Measurements from ENCODE around the gene TEX19. TPM values are rescaled to one million over a fixed set of nuclear protein-coding genes. Genes with fewer than 3 reads are reported as not detected.

The TEX19 gene
- total RNA-seq, 2 experiments from 2014 or later, result not detected

DNA sequence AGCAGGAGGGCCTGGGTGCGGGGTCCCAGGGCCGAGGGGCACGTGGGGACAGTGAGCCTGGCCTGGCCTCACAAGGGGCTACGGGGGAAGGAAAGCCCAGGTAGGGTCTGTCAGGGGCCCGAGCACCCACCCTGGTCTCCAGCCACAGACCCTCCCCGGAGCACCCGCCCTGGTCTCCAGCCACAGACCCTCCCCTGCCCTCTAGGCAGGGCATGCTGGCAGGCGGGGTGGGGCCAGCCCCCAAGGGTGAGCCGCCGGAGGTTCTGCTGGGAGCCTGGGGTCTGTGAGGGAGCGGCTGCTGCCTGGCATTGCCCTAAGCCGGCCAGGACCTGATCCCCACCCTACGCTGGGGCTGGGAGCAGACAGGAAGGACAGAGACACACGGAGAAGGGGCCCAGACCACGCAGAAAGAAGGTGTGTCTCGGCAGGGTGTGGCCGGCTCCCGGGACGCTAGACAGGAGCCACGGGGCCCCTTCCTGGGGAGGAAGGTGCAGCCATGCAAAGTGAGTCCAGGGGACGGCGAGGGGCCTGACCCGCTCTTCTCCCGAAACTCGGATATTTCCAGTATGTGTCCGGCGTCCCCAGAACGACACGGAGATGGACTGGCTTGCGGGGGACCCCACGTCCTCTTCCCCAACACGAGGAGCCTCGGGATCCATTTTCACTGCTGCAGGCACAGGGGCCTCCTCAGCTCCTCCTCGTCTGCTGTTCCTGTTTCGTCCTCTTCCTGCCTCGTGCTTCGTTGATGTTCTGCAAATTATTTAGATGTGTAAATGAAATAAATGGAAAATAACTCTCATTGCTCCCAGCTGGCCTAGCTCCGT lies 28.0 kb downstream of the TEX19 start:
- intact Hi-C loops (cut with micrococcal nuclease), result no loop called here
- POLR2A ChIA-PET, result no interaction called here
- H3K4me3 Mint-ChIP-seq, result no peak overlapping the region

DNA sequence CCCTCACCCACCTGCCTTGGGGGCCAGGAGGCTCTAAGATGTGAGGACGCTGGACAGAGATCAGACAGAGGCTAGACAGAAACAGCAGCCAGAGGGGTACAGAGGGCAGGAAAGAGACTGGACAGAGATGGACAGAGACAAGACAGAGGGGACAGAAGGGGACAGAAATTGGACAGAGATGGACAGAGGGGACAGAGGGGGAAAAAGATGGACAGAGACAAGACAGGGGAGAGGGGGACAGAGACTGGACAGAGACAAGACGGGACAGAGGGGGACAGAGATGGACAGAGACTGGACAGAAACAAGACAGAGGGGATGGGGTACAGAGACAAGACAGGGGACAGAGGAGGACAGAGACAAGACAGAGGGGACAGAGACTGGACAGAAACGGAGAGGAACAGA lies 28.7 kb downstream of the TEX19 start:
- H3K36me3 Mint-ChIP-seq, result no peaks in the 10 kb centered on the region
- intact Hi-C loops (cut with micrococcal nuclease), result no loop called here
- no peak for DNase-seq
- H3K9me3 Mint-ChIP-seq, result no peaks in the 10 kb centered on the region
- H3K27me3 Mint-ChIP-seq, result peaks cover 12% of the 10 kb centered on the region
- H3K4me1 Mint-ChIP-seq (ENCODE audit: low read depth), result peaks cover 4% of the 10 kb centered on the region
- CTCF ChIA-PET, result no interaction called here
- POLR2A ChIA-PET, result no interaction called here
- H3K4me3 Mint-ChIP-seq, result no peak overlapping the region
- H3K27ac Mint-ChIP-seq, result no peak overlapping the region

More for the DNA sequence above, 28.0 kb downstream of the TEX19 start:
- no peak for DNase-seq
- Mint-ChIP-seq H3K27ac (no peak overlapping the region), H3K9me3 (no peaks in the 10 kb centered on the region), H3K27me3 (peaks cover 12% of the 10 kb centered on the region), H3K4me1 (ENCODE audit: low read depth) (peaks cover 4% of the 10 kb centered on the region), H3K36me3 (no peaks in the 10 kb centered on the region)
- CTCF ChIA-PET, result no interaction called here

DNA sequence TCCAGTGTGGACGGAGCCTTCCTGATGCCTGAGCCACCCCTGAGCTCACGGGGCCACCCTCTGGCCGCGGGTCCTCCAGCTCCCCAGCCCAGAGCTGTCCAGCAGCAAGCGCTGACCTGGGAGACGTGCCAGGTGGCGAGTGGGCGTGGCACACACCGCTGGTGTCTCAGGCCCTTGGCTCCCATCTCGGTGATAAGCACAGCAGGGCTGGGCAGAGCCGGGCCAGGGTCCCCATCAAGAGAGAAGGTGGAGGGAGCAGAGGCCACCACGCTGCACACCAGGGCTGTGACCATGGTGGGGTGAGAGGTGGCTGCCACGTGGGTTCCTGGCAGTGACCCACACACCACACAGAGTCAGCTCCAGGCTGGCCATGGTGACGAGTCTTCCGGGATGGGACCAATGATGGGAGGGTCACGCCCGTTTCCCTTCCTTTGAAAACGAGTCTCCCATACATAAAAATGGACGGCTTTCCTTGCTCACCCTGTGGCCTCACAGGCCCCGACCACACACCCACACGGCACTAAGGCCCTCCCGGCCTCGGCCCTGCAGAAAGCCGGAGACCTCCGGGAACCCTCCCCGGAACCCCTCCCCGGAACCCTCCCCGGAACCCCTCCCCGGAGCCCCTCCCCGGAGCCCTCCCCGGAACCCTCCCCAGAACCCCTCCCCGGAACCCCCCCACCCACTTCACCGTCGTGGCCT lies 29.3 kb downstream of the TEX19 start:
- intact Hi-C loops (cut with micrococcal nuclease), result no loop called here
- no peak for DNase-seq
- Mint-ChIP-seq H3K4me3 (no peak overlapping the region), H3K9me3 (no peaks in the 10 kb centered on the region), H3K4me1 (ENCODE audit: low read depth) (peaks cover 4% of the 10 kb centered on the region), H3K36me3 (no peaks in the 10 kb centered on the region), H3K27me3 (peaks cover 12% of the 10 kb centered on the region), H3K27ac (no peak overlapping the region)
- ChIA-PET POLR2A (no interaction called here), CTCF (no interaction called here)

DNA sequence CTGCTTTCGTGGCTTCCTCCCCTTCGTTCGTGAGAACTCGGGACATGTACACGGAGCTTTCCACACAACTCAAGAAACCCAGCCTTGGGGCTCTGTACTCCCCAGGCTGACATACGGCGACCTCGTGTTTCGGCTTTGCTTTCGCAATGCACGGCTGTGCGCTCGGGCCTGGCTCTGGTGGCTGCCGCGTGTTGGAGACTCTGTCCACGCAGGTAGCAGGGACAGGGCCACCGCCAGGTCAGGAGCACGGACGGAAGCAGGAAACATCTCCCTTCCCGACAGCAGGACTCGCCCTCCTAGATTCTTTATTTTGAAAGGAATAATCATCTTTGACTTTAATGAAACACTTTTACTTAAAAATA lies 29.9 kb downstream of the TEX19 start:
- DNase-seq, result no peak
- Mint-ChIP-seq H3K4me3 (no peak overlapping the region), H3K27me3 (peaks cover 7% of the 10 kb centered on the region), H3K36me3 (no peaks in the 10 kb centered on the region), H3K9me3 (no peaks in the 10 kb centered on the region), H3K27ac (no peak overlapping the region), H3K4me1 (ENCODE audit: low read depth) (peaks cover 4% of the 10 kb centered on the region)
- CTCF ChIA-PET, result no interaction called here
- intact Hi-C loops (cut with micrococcal nuclease), result no loop called here
- POLR2A ChIA-PET, result no interaction called here

DNA sequence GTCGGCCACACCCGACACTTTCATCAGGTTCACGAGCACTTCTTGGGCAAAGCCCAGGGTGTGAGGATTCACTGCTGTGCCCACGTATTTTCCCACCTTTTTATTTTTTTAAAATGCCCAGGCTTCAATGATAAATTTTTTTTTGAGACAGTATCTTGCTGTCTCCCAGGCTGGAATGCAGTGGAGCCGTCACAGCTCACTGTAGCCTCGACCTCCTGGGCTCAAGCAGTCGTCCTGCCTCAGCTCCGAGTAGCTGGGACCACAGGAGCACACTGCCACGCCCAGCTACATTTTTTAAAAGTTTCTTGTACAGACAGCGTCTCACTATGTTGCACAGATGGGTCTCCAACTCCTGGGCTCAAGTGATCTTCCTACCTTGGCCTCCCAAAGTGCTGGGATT lies 30.3 kb downstream of the TEX19 start:
- intact Hi-C loops (cut with micrococcal nuclease), result no loop called here
- Mint-ChIP-seq H3K4me1 (ENCODE audit: low read depth) (peaks cover 4% of the 10 kb centered on the region), H3K36me3 (no peaks in the 10 kb centered on the region), H3K27ac (no peak overlapping the region), H3K27me3 (peaks cover 7% of the 10 kb centered on the region), H3K4me3 (no peak overlapping the region), H3K9me3 (no peaks in the 10 kb centered on the region)
- no peak for DNase-seq
- CTCF ChIA-PET, result interaction anchor here (0.6 kb wide), 1 partner anchor 164 kb away, joined by 3 read pairs; no protein-coding TSS in a partner anchor
- POLR2A ChIA-PET, result no interaction called here

DNA sequence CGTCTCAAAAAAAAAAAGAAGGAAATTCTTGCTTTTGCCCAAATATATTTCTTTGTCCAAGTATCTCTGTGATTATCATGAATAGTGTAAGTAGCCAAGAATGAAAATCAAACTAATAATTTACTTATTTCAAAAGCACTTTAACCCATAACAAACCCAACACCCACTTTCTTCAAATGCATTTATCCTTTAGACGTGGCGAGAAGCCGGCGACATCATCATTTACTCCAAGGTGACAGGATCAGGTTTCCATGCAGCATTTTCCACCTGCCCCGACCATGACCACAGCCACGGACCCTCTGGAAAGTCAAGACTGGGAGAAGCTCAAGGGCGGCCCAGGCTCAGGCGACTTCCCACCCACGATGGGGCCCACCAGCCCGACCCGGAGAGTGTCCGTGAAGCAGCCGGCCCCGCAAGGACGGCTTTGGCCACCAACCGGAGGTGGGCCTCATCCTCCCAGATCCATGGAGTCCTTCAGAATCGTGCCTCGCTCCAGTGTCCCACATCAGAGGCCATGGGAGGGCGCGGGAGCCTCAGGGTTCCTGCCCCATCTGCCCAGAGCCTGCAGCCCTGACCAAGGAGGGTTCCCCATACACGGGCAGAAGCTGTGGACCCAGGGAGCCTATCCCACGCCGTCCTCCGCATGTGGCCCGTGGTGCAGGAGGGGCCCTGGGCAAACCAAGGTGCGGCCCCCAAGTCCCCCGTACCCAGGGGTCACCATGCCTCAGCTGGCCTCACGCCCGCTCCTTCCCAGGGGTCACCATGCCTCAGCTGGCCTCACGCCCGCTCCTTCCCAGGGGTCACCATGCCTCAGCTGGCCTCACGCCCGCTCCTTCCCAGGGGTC lies 31.2 kb downstream of the TEX19 start:
- H3K9me3 Mint-ChIP-seq, result no peaks in the 10 kb centered on the region
- POLR2A ChIA-PET, result no interaction called here
- intact Hi-C loops (cut with micrococcal nuclease), result no loop called here
- CTCF ChIA-PET, result no interaction called here
- no peak for DNase-seq
- H3K27me3 Mint-ChIP-seq, result peaks cover 2% of the 10 kb centered on the region
- H3K4me3 Mint-ChIP-seq, result no peak overlapping the region
- H3K27ac Mint-ChIP-seq, result no peak overlapping the region
- H3K4me1 Mint-ChIP-seq (ENCODE audit: low read depth), result peaks cover 4% of the 10 kb centered on the region
- no peaks in the 10 kb centered on the region for H3K36me3 Mint-ChIP-seq

GRCh38 chr17:82390860-82391435 lies 31.9 kb downstream of the TEX19 start:
- ChIA-PET POLR2A (no interaction called here), CTCF (no interaction called here)
- peaks cover 4% of the 10 kb centered on the region for H3K4me1 Mint-ChIP-seq (ENCODE audit: low read depth)
- no peak for DNase-seq
- H3K27me3 Mint-ChIP-seq, result peaks cover 2% of the 10 kb centered on the region
- intact Hi-C loops (cut with micrococcal nuclease), result no loop called here
- no peaks in the 10 kb centered on the region for H3K36me3 Mint-ChIP-seq
- no peak overlapping the region for H3K4me3 Mint-ChIP-seq
- H3K9me3 Mint-ChIP-seq, result no peaks in the 10 kb centered on the region
- H3K27ac Mint-ChIP-seq, result no peak overlapping the region

DNA sequence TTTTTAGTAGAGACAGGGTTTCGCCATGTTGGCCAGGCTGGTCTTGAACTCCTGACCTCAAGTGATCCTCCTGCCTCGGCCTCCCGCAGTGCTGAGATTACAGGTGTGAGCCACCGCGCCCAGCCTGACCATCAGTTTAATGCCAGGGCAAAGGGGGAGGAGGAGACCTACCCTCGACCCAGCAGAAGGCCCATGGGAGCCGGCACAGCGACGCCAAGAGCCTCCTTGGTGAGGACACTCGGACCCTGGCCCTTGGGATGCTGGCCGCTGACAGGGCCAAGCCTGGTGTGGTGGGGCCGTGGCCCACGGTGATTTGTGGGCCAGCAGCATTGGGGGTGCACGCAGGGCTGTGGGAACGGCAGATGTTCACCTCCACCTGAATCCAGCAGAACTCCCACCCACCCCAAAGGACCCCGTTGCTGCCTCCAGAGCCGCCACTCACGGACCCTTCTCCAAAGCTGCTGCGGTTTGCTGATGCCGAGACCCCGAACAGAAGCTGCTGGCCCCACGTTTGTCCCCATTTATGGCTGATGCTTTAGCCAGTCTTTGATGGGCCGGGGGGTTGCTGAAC lies 32.5 kb downstream of the TEX19 start:
- Mint-ChIP-seq H3K9me3 (no peaks in the 10 kb centered on the region), H3K4me3 (no peak overlapping the region), H3K36me3 (no peaks in the 10 kb centered on the region), H3K27me3 (peaks cover 2% of the 10 kb centered on the region), H3K27ac (no peak overlapping the region), H3K4me1 (ENCODE audit: low read depth) (peaks cover 7% of the 10 kb centered on the region)
- ChIA-PET POLR2A (no interaction called here), CTCF (no interaction called here)
- intact Hi-C loops (cut with micrococcal nuclease), result no loop called here
- no peak for DNase-seq

DNA sequence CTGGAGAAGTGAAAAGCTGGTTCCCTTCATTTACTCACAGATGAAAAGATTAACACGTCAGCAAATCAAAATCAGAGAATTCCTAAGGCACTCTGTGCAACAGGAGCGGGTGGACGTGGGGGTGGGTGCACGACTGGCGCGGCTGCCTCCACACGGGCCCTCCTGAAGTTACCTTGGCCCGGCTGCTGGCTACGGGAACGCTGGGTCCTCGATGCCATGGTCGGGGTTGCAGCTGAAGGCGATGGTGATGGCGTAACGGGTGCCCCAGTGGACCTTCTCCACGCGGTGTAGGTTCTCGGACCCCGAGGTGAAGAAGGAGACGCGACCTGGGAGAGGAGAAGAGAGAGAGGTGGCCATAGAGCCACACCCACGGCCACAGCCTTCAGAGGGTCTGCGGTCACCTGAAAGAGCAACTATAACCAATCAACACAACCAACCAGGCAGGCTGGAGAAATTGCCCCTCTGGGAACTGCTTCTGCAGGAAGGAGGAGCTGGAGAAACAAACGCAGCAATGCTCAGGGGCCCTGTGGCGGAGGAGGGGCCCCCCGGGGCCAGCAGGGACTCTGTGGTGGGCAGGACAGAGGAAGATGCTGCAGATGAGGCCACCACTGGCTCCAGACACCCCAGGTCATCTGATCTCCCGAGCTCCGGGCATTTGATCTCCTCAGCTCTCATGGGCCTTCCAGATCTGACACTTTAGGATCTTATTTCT lies 33.3 kb downstream of the TEX19 start:
- DNase-seq, result no peak
- Mint-ChIP-seq H3K9me3 (no peaks in the 10 kb centered on the region), H3K4me1 (ENCODE audit: low read depth) (peaks cover 8% of the 10 kb centered on the region), H3K27ac (no peak overlapping the region), H3K4me3 (no peak overlapping the region), H3K27me3 (peaks cover 2% of the 10 kb centered on the region), H3K36me3 (no peaks in the 10 kb centered on the region)
- ChIA-PET CTCF (interaction anchor here (0.8 kb wide), 1 partner anchor 149 kb away, joined by 3 read pairs; no protein-coding TSS in a partner anchor), POLR2A (no interaction called here)
- intact Hi-C loops (cut with micrococcal nuclease), result no loop called here

DNA sequence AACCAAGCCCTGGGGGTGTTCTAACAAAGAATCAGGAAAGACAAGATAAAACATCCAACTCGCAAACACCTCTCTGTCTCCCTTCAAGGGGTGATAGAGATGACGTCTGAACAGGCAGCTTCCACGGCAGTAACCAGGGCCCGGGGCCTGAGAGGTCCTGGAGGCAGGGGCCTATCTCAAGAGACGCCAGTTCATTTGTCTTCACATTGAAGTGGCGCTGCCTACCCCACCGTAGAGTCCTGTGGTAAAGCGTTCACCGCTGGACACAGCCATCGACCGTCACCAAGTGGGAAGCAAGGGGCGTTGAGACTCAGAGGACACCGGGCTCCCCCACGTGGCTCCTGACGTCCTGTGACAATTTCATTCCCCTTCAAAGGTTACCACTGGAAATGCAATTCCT lies 33.9 kb downstream of the TEX19 start:
- intact Hi-C loops (cut with micrococcal nuclease), result no loop called here
- ChIA-PET POLR2A (no interaction called here), CTCF (interaction anchor here (0.8 kb wide), 1 partner anchor 150 kb away, joined by 3 read pairs; no protein-coding TSS in a partner anchor)
- Mint-ChIP-seq H3K36me3 (no peaks in the 10 kb centered on the region), H3K4me1 (ENCODE audit: low read depth) (peaks cover 4% of the 10 kb centered on the region), H3K4me3 (no peak overlapping the region), H3K27ac (no peak overlapping the region), H3K9me3 (no peaks in the 10 kb centered on the region), H3K27me3 (no peaks in the 10 kb centered on the region)
- no peak for DNase-seq

DNA sequence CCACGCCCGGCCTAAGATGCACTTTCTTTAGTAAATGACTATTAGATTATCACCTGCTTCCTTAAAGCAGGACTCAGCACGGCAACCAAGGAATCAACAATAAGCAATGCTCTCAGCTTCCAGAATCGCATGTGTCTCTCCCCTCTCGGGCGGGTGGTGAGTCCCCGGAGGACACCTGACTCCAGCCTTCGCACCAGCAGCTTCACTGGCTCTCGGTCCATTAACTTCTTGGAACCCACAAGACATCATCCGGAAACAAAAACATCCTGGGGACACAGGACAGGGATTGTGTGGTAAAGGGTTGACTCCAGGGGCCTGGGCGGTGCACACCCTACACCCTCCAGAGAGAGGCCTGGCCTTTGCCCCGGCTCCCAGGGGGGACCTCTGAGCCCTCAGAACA lies 35.2 kb downstream of the TEX19 start:
- intact Hi-C loops (cut with micrococcal nuclease), result no loop called here
- H3K36me3 Mint-ChIP-seq, result no peaks in the 10 kb centered on the region
- POLR2A ChIA-PET, result no interaction called here
- H3K4me1 Mint-ChIP-seq (ENCODE audit: low read depth), result peaks cover 4% of the 10 kb centered on the region
- no peaks in the 10 kb centered on the region for H3K27me3 Mint-ChIP-seq
- no peak for DNase-seq
- no peak overlapping the region for H3K27ac Mint-ChIP-seq
- H3K9me3 Mint-ChIP-seq, result no peaks in the 10 kb centered on the region
- no peak overlapping the region for H3K4me3 Mint-ChIP-seq
- CTCF ChIA-PET, result no interaction called here
